Activated T-cell treated with anti-CD3 and anti-CD28 coated beads, Interleukin-2, amount 50 U/mL, for 4 hours (primary cell): ENCODE data around the gene MISP. TPM values are rescaled to one million over a fixed set of nuclear protein-coding genes. Genes with fewer than 3 reads are reported as not detected.
"Not testable (repeated sequence)": the region's sequence is repeated elsewhere in the genome, so short reads cannot be mapped to it uniquely, and the experiment has no call there.

Source experiments
- ATAC-seq, 2 donors: fragments of 200-7000 bp; cut with Tn5 transposase; one replicate each; pipeline ENCODE4 v1.10.0; 2021
- DNase-seq: peaks from one replicate; pipeline ENCODE4 v3.0.0-alpha.2; 2020
- H3K27me3 Mint-ChIP-seq: one replicate; pipeline ENCODE4 v1.8.0; 2021; ENCODE audit warnings: low read depth, mixed read lengths
- H3K36me3 Mint-ChIP-seq: one replicate; pipeline ENCODE4 v1.8.0; 2022; ENCODE audit warnings: mixed read lengths; ENCODE audit not compliant: insufficient read depth
- H3K4me1 Mint-ChIP-seq: one replicate; pipeline ENCODE4 v1.8.0; 2021; ENCODE audit warnings: low read depth, mixed read lengths
- H3K4me3 Mint-ChIP-seq: one replicate; pipeline ENCODE4 v1.8.0; 2021; ENCODE audit warnings: mild to moderate bottlenecking, moderate library complexity, mixed read lengths
- H3K9me3 Mint-ChIP-seq: one replicate; pipeline ENCODE4 v1.8.0; 2021; ENCODE audit warnings: mixed read lengths
- total RNA-seq, 3 donors: library from RNA; stranded (reverse); gene quantifications; one replicate each; pipeline ENCODE4 v1.2.1, GENCODE V29; 2021

The MISP gene
- total RNA-seq, 3 donors from 2014 or later: 0.08 TPM; not detected in 2

- H3K4me1 Mint-ChIP-seq: no peaks in the 10 kb centered on the region
- DNase-seq (no peak), ATAC-seq (no peak)
- H3K9me3 Mint-ChIP-seq: peaks cover 4% of the 10 kb centered on the region
- peaks cover 39% of the 10 kb centered on the region for H3K27me3 Mint-ChIP-seq
- peaks cover 4% of the 10 kb centered on the region for H3K36me3 Mint-ChIP-seq
- H3K4me3 Mint-ChIP-seq: no peak overlapping the region
Measured at GRCh38 chr19:718991-719512, 31.9 kb upstream of the MISP start.

GRCh38 chr19:719636-720344, 31.1 kb upstream of the MISP start:
- Mint-ChIP-seq H3K36me3 (peaks cover 4% of the 10 kb centered on the region), H3K4me1 (no peaks in the 10 kb centered on the region), H3K4me3 (no peak overlapping the region), H3K27me3 (peaks cover 39% of the 10 kb centered on the region), H3K9me3 (peaks cover 4% of the 10 kb centered on the region)
- no peak for DNase-seq
- no peak for ATAC-seq

- DNase-seq (no peak), ATAC-seq (no peak)
- no peaks in the 10 kb centered on the region for H3K9me3 Mint-ChIP-seq
- H3K4me1 Mint-ChIP-seq: no peaks in the 10 kb centered on the region
- H3K27me3 Mint-ChIP-seq: peaks cover 36% of the 10 kb centered on the region
- H3K36me3 Mint-ChIP-seq: no peaks in the 10 kb centered on the region
- H3K4me3 Mint-ChIP-seq: no peak overlapping the region
Measured at GRCh38 chr19:720345-721160, 30.4 kb upstream of the MISP start.

GRCh38 chr19:722553-723101, 28.3 kb upstream of the MISP start:
- H3K9me3 Mint-ChIP-seq: no peaks in the 10 kb centered on the region
- no peak for DNase-seq

GRCh38 chr19:723247-723646, 27.7 kb upstream of the MISP start:
- ATAC-seq: no peak
- DNase-seq: no peak
- H3K27me3 Mint-ChIP-seq: peaks cover 20% of the 10 kb centered on the region
- H3K36me3 Mint-ChIP-seq: no peaks in the 10 kb centered on the region
- H3K4me1 Mint-ChIP-seq: no peaks in the 10 kb centered on the region
- H3K4me3 Mint-ChIP-seq: no peak overlapping the region
- no peaks in the 10 kb centered on the region for H3K9me3 Mint-ChIP-seq

More at GRCh38 chr19:722553-723101, 28.3 kb upstream of the MISP start:
- Mint-ChIP-seq H3K4me1 (no peaks in the 10 kb centered on the region), H3K4me3 (no peak overlapping the region), H3K36me3 (no peaks in the 10 kb centered on the region), H3K27me3 (peaks cover 26% of the 10 kb centered on the region)
- no peak for ATAC-seq

- H3K4me3 Mint-ChIP-seq: no peak overlapping the region
- peaks cover 15% of the 10 kb centered on the region for H3K27me3 Mint-ChIP-seq
- no peaks in the 10 kb centered on the region for H3K36me3 Mint-ChIP-seq
Measured at GRCh38 chr19:723714-724113, 27.2 kb upstream of the MISP start.

GRCh38 chr19:725461-726089, 25.3 kb upstream of the MISP start:
- Mint-ChIP-seq H3K27me3 (peaks cover 10% of the 10 kb centered on the region), H3K4me1 (no peaks in the 10 kb centered on the region), H3K4me3 (no peak overlapping the region), H3K36me3 (no peaks in the 10 kb centered on the region), H3K9me3 (no peaks in the 10 kb centered on the region)
- DNase-seq (no peak), ATAC-seq (no peak)

More at GRCh38 chr19:723714-724113, 27.2 kb upstream of the MISP start:
- no peak for ATAC-seq
- H3K4me1 Mint-ChIP-seq: no peaks in the 10 kb centered on the region
- H3K9me3 Mint-ChIP-seq: no peaks in the 10 kb centered on the region
- no peak for DNase-seq

- DNase-seq: no peak
- Mint-ChIP-seq H3K36me3 (no peaks in the 10 kb centered on the region), H3K4me1 (no peaks in the 10 kb centered on the region), H3K9me3 (no peaks in the 10 kb centered on the region), H3K27me3 (peaks cover 3% of the 10 kb centered on the region), H3K4me3 (no peak overlapping the region)
- ATAC-seq: no peak
Measured at GRCh38 chr19:726993-727956, 23.6 kb upstream of the MISP start.

- Mint-ChIP-seq H3K4me1 (peaks cover 2% of the 10 kb centered on the region), H3K9me3 (no peaks in the 10 kb centered on the region), H3K36me3 (no peaks in the 10 kb centered on the region), H3K27me3 (no peaks in the 10 kb centered on the region), H3K4me3 (no peak overlapping the region)
- ATAC-seq: no peak
- no peak for DNase-seq
Measured at GRCh38 chr19:728011-728410, 22.9 kb upstream of the MISP start.

GRCh38 chr19:729564-729963, 21.3 kb upstream of the MISP start:
- not testable (repeated sequence) for DNase-seq, ATAC-seq, H3K9me3 Mint-ChIP-seq, H3K36me3 Mint-ChIP-seq, H3K27me3 Mint-ChIP-seq, H3K4me1 Mint-ChIP-seq, H3K4me3 Mint-ChIP-seq

GRCh38 chr19:729965-730668, 20.8 kb upstream of the MISP start:
- no peak for DNase-seq
- ATAC-seq: no peak
- Mint-ChIP-seq H3K27me3 (no peaks in the 10 kb centered on the region), H3K9me3 (no peaks in the 10 kb centered on the region), H3K4me3 (no peak overlapping the region), H3K4me1 (peaks cover 8% of the 10 kb centered on the region), H3K36me3 (no peaks in the 10 kb centered on the region)

GRCh38 chr19:731000-731399, 19.9 kb upstream of the MISP start:
- DNase-seq: no peak
- H3K27me3 Mint-ChIP-seq: no peaks in the 10 kb centered on the region
- no peaks in the 10 kb centered on the region for H3K9me3 Mint-ChIP-seq
- H3K4me1 Mint-ChIP-seq: peaks cover 8% of the 10 kb centered on the region
- no peaks in the 10 kb centered on the region for H3K36me3 Mint-ChIP-seq
- no peak for ATAC-seq
- no peak overlapping the region for H3K4me3 Mint-ChIP-seq
